CD8-positive, alpha-beta memory T cell (primary cell): ENCODE results near the gene TPSD1. TPM values are rescaled to one million over a fixed set of nuclear protein-coding genes. Genes with fewer than 3 reads are reported as not detected.
"Not testable (repeated sequence)": the region's sequence is repeated elsewhere in the genome, so short reads cannot be mapped to it uniquely, and the experiment has no call there.

ENCODE experiments used
- CTCF ChIA-PET: fragments of 350-600 bp; sonication (Branson Sonifier 250); formaldehyde crosslinking; loops from one replicate; lab custom pipeline; 2021; ENCODE audit warnings: antibody characterized with exemption; lab: Charles Lee
- POLR2A ChIA-PET: fragments of 350-600 bp; sonication (Branson Sonifier 250); formaldehyde crosslinking; loops from one replicate; lab custom pipeline; 2021; ENCODE audit warnings: antibody characterized with exemption; lab: Charles Lee
- DNase-seq, 5 donors: peaks; one replicate each; pipeline versions ENCODE4 v3.0.0 to v3.0.0-alpha.2; 2020 to 2022; ENCODE audit warnings: mixed read lengths in 1 of 5
- H3K27ac ChIP-seq: one replicate; pipeline ENCODE4 v1.7.0; 2013; ENCODE audit warnings: low read depth, mild to moderate bottlenecking, low read length, moderate library complexity
- H3K27me3 ChIP-seq: 2 replicates; pipeline ENCODE4 v1.7.0; 2013; ENCODE audit warnings: low read length, mild to moderate bottlenecking; ENCODE audit not compliant: insufficient read depth, poor library complexity, severe bottlenecking
- H3K36me3 ChIP-seq: 2 replicates; pipeline ENCODE4 v1.7.0; 2013; ENCODE audit warnings: mild to moderate bottlenecking, low read length, moderate library complexity; ENCODE audit not compliant: insufficient read depth
- H3K4me1 ChIP-seq: 2 replicates; pipeline ENCODE4 v1.7.0; 2013; ENCODE audit warnings: mild to moderate bottlenecking, low read length, moderate library complexity; ENCODE audit not compliant: insufficient read depth
- H3K4me3 ChIP-seq: 2 replicates; pipeline ENCODE4 v1.7.0; 2013; ENCODE audit warnings: mild to moderate bottlenecking, low read length
- H3K9me3 ChIP-seq: 2 replicates; pipeline ENCODE4 v1.7.0; 2013; ENCODE audit warnings: mild to moderate bottlenecking, low read length
- H3K27ac Mint-ChIP-seq, 8 donors: one replicate each; pipeline ENCODE4 v1.8.0; 2020 to 2021; ENCODE audit warnings: mixed read lengths in 8 of 8, mild to moderate bottlenecking in 6 of 8, inconsistent platforms in 3 of 8, moderate library complexity in 3 of 8
- H3K27me3 Mint-ChIP-seq, 2 donors: one replicate each; pipeline ENCODE4 v1.8.0; 2020 to 2021; ENCODE audit warnings: mixed read lengths in 2 of 2, mild to moderate bottlenecking in 1 of 2, moderate library complexity in 1 of 2
- H3K36me3 Mint-ChIP-seq, 3 donors: one replicate each; pipeline ENCODE4 v1.8.0; 2020 to 2021; ENCODE audit warnings: mixed read lengths in 3 of 3, inconsistent platforms in 1 of 3, mild to moderate bottlenecking in 1 of 3
- H3K4me1 Mint-ChIP-seq, 3 donors: one replicate each; pipeline ENCODE4 v1.8.0; 2020 to 2021; ENCODE audit warnings: mixed read lengths in 3 of 3, inconsistent platforms in 1 of 3, mild to moderate bottlenecking in 1 of 3
- H3K4me3 Mint-ChIP-seq, 7 donors: one replicate each; pipeline ENCODE4 v1.8.0; 2020 to 2021; ENCODE audit warnings: mixed read lengths in 7 of 7, mild to moderate bottlenecking in 6 of 7, moderate library complexity in 4 of 7, inconsistent platforms in 2 of 7
- H3K9me3 Mint-ChIP-seq, 5 donors: one replicate each; pipeline ENCODE4 v1.8.0; 2020 to 2022; ENCODE audit warnings: mixed read lengths in 5 of 5, mild to moderate bottlenecking in 3 of 5, moderate library complexity in 2 of 5, inconsistent platforms in 1 of 5
- polyA plus RNA-seq: library from polyadenylated mRNA; unstranded; fragments of 300-500 nt; fragmentation: Illumina TruSeq; gene quantifications from one replicate; pipeline ENCODE4 v1.2.3, GENCODE V29; 2021
- total RNA-seq, 2 experiments: library from RNA; stranded (reverse); gene quantifications; one replicate each; pipeline ENCODE4 v1.2.3, GENCODE V29; 2021

Gene TPSD1
- total and polyA plus RNA-seq, 3 experiments from 2014 or later, result not detected

GRCh38 chr16:1265826-1266225, 10.0 kb downstream of the TPSD1 start:
- H3K36me3 Mint-ChIP-seq, result no peaks in the 10 kb centered on the region
- no peaks in the 10 kb centered on the region for H3K4me1 ChIP-seq
- no peaks in the 10 kb centered on the region for H3K27me3 ChIP-seq
- no peak for DNase-seq
- H3K9me3 Mint-ChIP-seq, result no peaks in the 10 kb centered on the region
- H3K4me3 Mint-ChIP-seq, result no peak overlapping the region
- CTCF ChIA-PET, result no interaction called here
- H3K4me1 Mint-ChIP-seq, result no peaks in the 10 kb centered on the region
- H3K27ac ChIP-seq, result no peak overlapping the region
- no peaks in the 10 kb centered on the region for H3K9me3 ChIP-seq
- no peak overlapping the region for H3K4me3 ChIP-seq
- POLR2A ChIA-PET, result no interaction called here
- peaks cover 7 to 15% of the 10 kb centered on the region in 2 donors for H3K27me3 Mint-ChIP-seq
- no peaks in the 10 kb centered on the region for H3K36me3 ChIP-seq
- H3K27ac Mint-ChIP-seq, result no peak overlapping the region

- POLR2A ChIA-PET, H3K36me3 ChIP-seq, H3K4me1 ChIP-seq, H3K9me3 Mint-ChIP-seq, H3K27ac ChIP-seq, H3K4me3 Mint-ChIP-seq, H3K4me1 Mint-ChIP-seq, H3K27me3 ChIP-seq, DNase-seq, H3K27ac Mint-ChIP-seq, H3K36me3 Mint-ChIP-seq, H3K9me3 ChIP-seq, CTCF ChIA-PET, H3K4me3 ChIP-seq: not testable (repeated sequence)
- H3K27me3 Mint-ChIP-seq, result peaks cover 8 to 15% of the 10 kb centered on the region in 2 donors
These were observed 13.5 kb downstream of the TPSD1 start for GRCh38 chr16:1269418-1269817.

GRCh38 chr16:1271380-1271723, 15.5 kb downstream of the TPSD1 start:
- no peaks in the 10 kb centered on the region for H3K36me3 ChIP-seq
- ChIA-PET CTCF (no interaction called here), POLR2A (no interaction called here)
- H3K4me3 Mint-ChIP-seq, result no peak overlapping the region
- no peaks in the 10 kb centered on the region for H3K4me1 ChIP-seq
- H3K4me1 Mint-ChIP-seq, result peaks cover 0 to 5% (median 0%) of the 10 kb centered on the region in 3 donors
- H3K4me3 ChIP-seq, result no peak overlapping the region
- H3K9me3 Mint-ChIP-seq, result no peaks in the 10 kb centered on the region
- H3K36me3 Mint-ChIP-seq, result no peaks in the 10 kb centered on the region
- no peak overlapping the region for H3K27ac ChIP-seq
- no peaks in the 10 kb centered on the region for H3K27me3 ChIP-seq
- H3K27me3 Mint-ChIP-seq, result peaks cover 12 to 23% of the 10 kb centered on the region in 2 donors
- H3K9me3 ChIP-seq, result no peaks in the 10 kb centered on the region
- H3K27ac Mint-ChIP-seq, result no peak overlapping the region
- no peak for DNase-seq

- H3K27me3 Mint-ChIP-seq, result peaks cover 12 to 23% of the 10 kb centered on the region in 2 donors
- H3K36me3 Mint-ChIP-seq, POLR2A ChIA-PET, H3K36me3 ChIP-seq, H3K27ac ChIP-seq, H3K27me3 ChIP-seq, H3K4me3 Mint-ChIP-seq, H3K4me3 ChIP-seq, H3K9me3 Mint-ChIP-seq, H3K4me1 ChIP-seq, H3K4me1 Mint-ChIP-seq, DNase-seq, H3K27ac Mint-ChIP-seq, CTCF ChIA-PET, H3K9me3 ChIP-seq: not testable (repeated sequence)
These were observed 16.0 kb downstream of the TPSD1 start for GRCh38 chr16:1271724-1272413.

GRCh38 chr16:1272453-1273198, 16.8 kb downstream of the TPSD1 start:
- no peaks in the 10 kb centered on the region for H3K4me1 ChIP-seq
- no peaks in the 10 kb centered on the region for H3K9me3 Mint-ChIP-seq
- H3K4me3 Mint-ChIP-seq, result no peak overlapping the region
- no peak for DNase-seq
- H3K4me3 ChIP-seq, result no peak overlapping the region
- no peaks in the 10 kb centered on the region for H3K36me3 Mint-ChIP-seq
- CTCF ChIA-PET, result no interaction called here
- H3K36me3 ChIP-seq, result no peaks in the 10 kb centered on the region
- H3K27me3 ChIP-seq, result peaks cover 2% of the 10 kb centered on the region
- H3K27ac Mint-ChIP-seq, result no peak overlapping the region
- POLR2A ChIA-PET, result no interaction called here
- peaks cover 12 to 25% of the 10 kb centered on the region in 2 donors for H3K27me3 Mint-ChIP-seq
- no peak overlapping the region for H3K27ac ChIP-seq
- no peaks in the 10 kb centered on the region for H3K9me3 ChIP-seq
- peaks cover 0 to 5% (median 0%) of the 10 kb centered on the region in 3 donors for H3K4me1 Mint-ChIP-seq

- Histone ChIP-seq H3K4me1 (no peaks in the 10 kb centered on the region), H3K36me3 (no peaks in the 10 kb centered on the region), H3K27ac (no peak overlapping the region), H3K27me3 (peaks cover 4% of the 10 kb centered on the region), H3K4me3 (no peak overlapping the region), H3K9me3 (no peaks in the 10 kb centered on the region)
- peaks cover 12 to 28% of the 10 kb centered on the region in 2 donors for H3K27me3 Mint-ChIP-seq
- H3K27ac Mint-ChIP-seq, result no peak overlapping the region
- no peaks in the 10 kb centered on the region for H3K36me3 Mint-ChIP-seq
- ChIA-PET POLR2A (no interaction called here), CTCF (interaction anchor here (0.9 kb wide), 1 partner anchor 9 kb away, joined by 3 read pairs; no protein-coding TSS in a partner anchor)
- H3K4me3 Mint-ChIP-seq, result no peak overlapping the region
- DNase-seq, result no peak
- peaks cover 0 to 2% (median 0%) of the 10 kb centered on the region in 5 donors for H3K9me3 Mint-ChIP-seq
- peaks cover 0 to 5% (median 0%) of the 10 kb centered on the region in 3 donors for H3K4me1 Mint-ChIP-seq
These were observed 17.9 kb downstream of the TPSD1 start for GRCh38 chr16:1273816-1274215.

GRCh38 chr16:1274767-1275166, 18.9 kb downstream of the TPSD1 start:
- no peaks in the 10 kb centered on the region for H3K36me3 Mint-ChIP-seq

GRCh38 chr16:1275791-1276579, 20.1 kb downstream of the TPSD1 start:
- H3K36me3 ChIP-seq, result no peaks in the 10 kb centered on the region
- H3K27ac ChIP-seq, result no peak overlapping the region
- CTCF ChIA-PET, result no interaction called here
- POLR2A ChIA-PET, result no interaction called here
- Mint-ChIP-seq H3K36me3 (no peaks in the 10 kb centered on the region), H3K4me1 (peaks cover 0 to 5% (median 0%) of the 10 kb centered on the region in 3 donors), H3K9me3 (peaks cover 0 to 2% (median 0%) of the 10 kb centered on the region in 5 donors), H3K27me3 (peaks cover 12 to 18% of the 10 kb centered on the region in 2 donors), H3K27ac (no peak overlapping the region), H3K4me3 (no peak overlapping the region)
- no peaks in the 10 kb centered on the region for H3K4me1 ChIP-seq
- no peak overlapping the region for H3K4me3 ChIP-seq
- peaks cover 4% of the 10 kb centered on the region for H3K27me3 ChIP-seq
- no peaks in the 10 kb centered on the region for H3K9me3 ChIP-seq
- no peak for DNase-seq

More at GRCh38 chr16:1274767-1275166, 18.9 kb downstream of the TPSD1 start:
- Histone ChIP-seq H3K27me3 (peaks cover 4% of the 10 kb centered on the region), H3K4me3 (no peak overlapping the region), H3K27ac (no peak overlapping the region), H3K9me3 (no peaks in the 10 kb centered on the region), H3K36me3 (no peaks in the 10 kb centered on the region), H3K4me1 (no peaks in the 10 kb centered on the region)
- H3K4me3 Mint-ChIP-seq, result no peak overlapping the region
- no peak for DNase-seq
- peaks cover 12 to 24% of the 10 kb centered on the region in 2 donors for H3K27me3 Mint-ChIP-seq
- no peak overlapping the region for H3K27ac Mint-ChIP-seq
- POLR2A ChIA-PET, result no interaction called here
- CTCF ChIA-PET, result interaction anchor here (0.9 kb wide), 1 partner anchor 10 kb away, joined by 3 read pairs; no protein-coding TSS in a partner anchor
- H3K4me1 Mint-ChIP-seq, result peaks cover 0 to 5% (median 0%) of the 10 kb centered on the region in 3 donors
- H3K9me3 Mint-ChIP-seq, result peaks cover 0 to 2% (median 0%) of the 10 kb centered on the region in 5 donors
